H1 (cell line): Measurements from ENCODE around the gene SLC27A6. TPM values are rescaled to one million over a fixed set of nuclear protein-coding genes. Genes with fewer than 3 reads are reported as not detected.

Experiments
- CTCF ChIA-PET: fragments of 300-600 bp; sonication (Branson Sonifier 250); formaldehyde crosslinking; loops from one replicate; lab custom pipeline; 2021; ENCODE audit not compliant: partially characterized antibody; lab: Charles Lee
- POLR2A ChIA-PET: fragments of 300-600 bp; sonication (Branson Sonifier 250); formaldehyde crosslinking; loops from one replicate; lab custom pipeline; 2021; ENCODE audit warnings: inconsistent platforms; ENCODE audit not compliant: partially characterized antibody; lab: Charles Lee
- DNase-seq, 2 experiments: peaks; one replicate each; pipeline versions ENCODE4 v3.0.0 to v3.0.0-alpha.2; 2010 to 2022; ENCODE audit warnings: low spot score in 2 of 2, low read depth in 1 of 2, mixed read lengths in 1 of 2
- FAIRE-seq: peaks from 2 replicates; lab custom pipeline; 2011; peaks lifted over from hg19 to GRCh38; lab: Jason Lieb, UNC
- H2AFZ ChIP-seq: 2 replicates; pipeline ENCODE4 v1.8.1; 2012; ENCODE audit warnings: low read length, inconsistent platforms
- H2AK5ac ChIP-seq: 2 replicates; pipeline ENCODE4 v1.6.1; 2013; ENCODE audit warnings: low read depth, low read length
- H2BK120ac ChIP-seq: replicated peaks from 2 replicates; pipeline ENCODE3; 2013; ENCODE audit warnings: low read depth, low read length, inconsistent platforms
- H2BK12ac ChIP-seq: 2 replicates; pipeline ENCODE4 v1.6.1; 2013; ENCODE audit warnings: low read depth, low read length
- H2BK15ac ChIP-seq: 2 replicates; pipeline ENCODE4 v1.6.1; 2013; ENCODE audit warnings: low read length
- H2BK20ac ChIP-seq: 2 replicates; pipeline ENCODE4 v1.6.1; 2013; ENCODE audit warnings: low read length
- H2BK5ac ChIP-seq: 2 replicates; pipeline ENCODE4 v1.6.1; 2013; ENCODE audit warnings: low read depth, low read length
- H3K14ac ChIP-seq: 2 replicates; pipeline ENCODE4 v1.6.1; 2013; ENCODE audit warnings: inconsistent platforms; ENCODE audit not compliant: insufficient read length
- H3K18ac ChIP-seq: 2 replicates; pipeline ENCODE4 v1.6.1; 2013; ENCODE audit warnings: low read length; ENCODE audit errors: extremely low read depth
- H3K23ac ChIP-seq: 2 replicates; pipeline ENCODE4 v1.6.1; 2013; ENCODE audit warnings: inconsistent platforms; ENCODE audit not compliant: insufficient read length
- H3K23me2 ChIP-seq: 2 replicates; pipeline ENCODE4 v1.6.1; 2013; ENCODE audit warnings: low read depth, low read length
- H3K27ac ChIP-seq: 2 replicates; pipeline ENCODE4 v1.6.1; 2011; ENCODE audit warnings: low read depth, low read length, inconsistent platforms
- H3K27me3 ChIP-seq, 4 experiments: replicated peaks in 1 of 4; 1 replicate in 1 of 4; 2 replicates in 3 of 4; pipeline versions ENCODE4 v1.6.1 to v1.8.1; 2011 to 2013; ENCODE audit warnings: low read length in 3 of 4, mild to moderate bottlenecking in 3 of 4, inconsistent platforms in 2 of 4, mixed read lengths in 2 of 4, moderate library complexity in 1 of 4; ENCODE audit not compliant: control insufficient read depth in 3 of 4, insufficient read depth in 3 of 4; ENCODE audit errors: extremely low read depth in 1 of 4
- H3K36me3 ChIP-seq, 4 experiments: 2 replicates each; pipeline versions ENCODE4 v1.6.1 to v1.8.1; 2011 to 2013; ENCODE audit warnings: mild to moderate bottlenecking in 4 of 4, low read length in 3 of 4, moderate library complexity in 2 of 4, control low read depth in 1 of 4, inconsistent platforms in 1 of 4; ENCODE audit not compliant: insufficient read depth in 4 of 4, control insufficient read depth in 2 of 4
- H3K4ac ChIP-seq: replicated peaks from 2 replicates; pipeline ENCODE3; 2013; ENCODE audit warnings: low read length, low read depth, mixed read lengths, inconsistent platforms; ENCODE audit not compliant: insufficient read length
- H3K4me1 ChIP-seq, 4 experiments: replicated peaks in 1 of 4; 1 replicate in 1 of 4; 2 replicates in 3 of 4; pipeline versions ENCODE4 v1.6.1 to v1.8.1; 2011 to 2013; ENCODE audit warnings: low read length in 3 of 4, inconsistent platforms in 2 of 4, mixed read lengths in 1 of 4; ENCODE audit not compliant: insufficient read depth in 4 of 4, control insufficient read depth in 3 of 4
- H3K4me2 ChIP-seq, 2 experiments: 2 replicates each; pipeline versions ENCODE4 v1.6.1 to v1.8.1; 2011 to 2013; ENCODE audit warnings: low read depth in 2 of 2, low read length in 2 of 2, control low read depth in 1 of 2, inconsistent platforms in 1 of 2, mild to moderate bottlenecking in 1 of 2; ENCODE audit not compliant: insufficient read depth in 1 of 2
- H3K4me3 ChIP-seq, 4 experiments: fragments of 200-600, 300-600 bp in 1 of 4; sonication (generic), shearing (Covaris generic), sonication (Bioruptor Twin) in 1 of 4; 2 replicates each; pipeline versions ENCODE4 v1.5.1 to v1.8.1; 2011 to 2016; ENCODE audit warnings: low read length in 4 of 4, low read depth in 3 of 4, control low read depth in 2 of 4, inconsistent platforms in 2 of 4, mild to moderate bottlenecking in 2 of 4, mixed read lengths in 1 of 4, moderate library complexity in 1 of 4; ENCODE audit not compliant: insufficient read depth in 2 of 4; ENCODE audit errors: extremely low read depth in 1 of 4
- H3K56ac ChIP-seq: replicated peaks from 2 replicates; pipeline ENCODE3; 2013; ENCODE audit warnings: low read depth, mild to moderate bottlenecking, mixed read lengths, low read length, inconsistent platforms; ENCODE audit not compliant: insufficient read length
- H3K79me1 ChIP-seq: 2 replicates; pipeline ENCODE4 v1.6.1; 2013; ENCODE audit warnings: low read depth, low read length, control low read depth
- H3K79me2 ChIP-seq, 2 experiments: 2 replicates each; pipeline versions ENCODE4 v1.6.1 to v1.8.1; 2012 to 2013; ENCODE audit warnings: low read length in 2 of 2, mild to moderate bottlenecking in 2 of 2, inconsistent platforms in 1 of 2; ENCODE audit not compliant: insufficient read depth in 2 of 2, control insufficient read depth in 1 of 2
- H3K9ac ChIP-seq, 4 experiments: replicated peaks in 1 of 4; 1 replicate in 1 of 4; 2 replicates in 3 of 4; pipeline versions ENCODE4 v1.6.1 to v1.8.1; 2011 to 2013; ENCODE audit warnings: low read depth in 3 of 4, low read length in 3 of 4, control low read depth in 2 of 4, mild to moderate bottlenecking in 2 of 4, moderate library complexity in 2 of 4, inconsistent platforms in 1 of 4; ENCODE audit errors: extremely low read depth in 1 of 4
- H3K9me3 ChIP-seq, 2 experiments: 2 replicates each; pipeline versions ENCODE4 v1.6.1 to v1.8.1; 2012 to 2013; ENCODE audit warnings: mild to moderate bottlenecking in 2 of 2, moderate library complexity in 2 of 2, control low read depth in 1 of 2, inconsistent platforms in 1 of 2, low read depth in 1 of 2, low read length in 1 of 2, mixed read lengths in 1 of 2; ENCODE audit not compliant: insufficient read depth in 2 of 2
- H4K20me1 ChIP-seq, 2 experiments: replicated peaks in 1 of 2; 2 replicates each; pipeline versions ENCODE3 to v1.8.1; 2011 to 2013; ENCODE audit warnings: inconsistent platforms in 2 of 2, low read length in 2 of 2, mild to moderate bottlenecking in 1 of 2; ENCODE audit not compliant: insufficient read depth in 2 of 2, control insufficient read depth in 1 of 2
- H4K5ac ChIP-seq: 2 replicates; pipeline ENCODE4 v1.6.1; 2013; ENCODE audit warnings: low read length, low read depth, mixed read lengths, inconsistent platforms; ENCODE audit not compliant: insufficient read length
- H4K8ac ChIP-seq: 2 replicates; pipeline ENCODE4 v1.8.0; 2013; ENCODE audit warnings: mild to moderate bottlenecking, moderate library complexity, low read length, inconsistent platforms; ENCODE audit not compliant: insufficient read depth; ENCODE audit errors: extremely low read depth
- H4K91ac ChIP-seq: replicated peaks from 2 replicates; pipeline ENCODE3; 2013; ENCODE audit warnings: low read length, mixed read lengths, inconsistent platforms; ENCODE audit not compliant: insufficient read length
- BACH1 ChIP-seq: IDR thresholded peaks from 2 replicates; pipeline ENCODE4 v1.6.1; 2012; ENCODE audit warnings: low read length, improper control_type of control experiment
- CBX8 ChIP-seq: fragments of 300-800, 300-1000 bp; sonication (generic); IDR thresholded peaks from 2 replicates; pipeline ENCODE4 v1.7.1; 2016; ENCODE audit warnings: low read depth, low read length, borderline replicate concordance
- polyA plus RNA-seq, 7 experiments: library from polyadenylated mRNA; depleted of rRNA in 3 of 7; stranded (reverse) in 5 of 7; unstranded in 2 of 7; fragments of >200 nt in 5 of 7; fragments of 200-250 nt in 2 of 7; gene quantifications; 1 replicate in 5 of 7; 2 replicates in 1 of 7; 4 replicates in 1 of 7; pipeline versions ENCODE4 v1.2.1 to v1.2.3, GENCODE V29; 2011 to 2013; ENCODE audit warnings: missing spikeins in 2 of 7, mixed read lengths in 2 of 7
- total RNA-seq: library from RNA; stranded (reverse); fragmentation: NEBNext Ultra II Directional; extraction: Animal tissue kit (Norgen Biotek cat#: 25700); gene quantifications from 2 replicates; pipeline ENCODE4 v1.2.1, GENCODE V29; 2021
- TF ChIP-seq, protein P1 (sequence below): IDR thresholded peaks from 2 replicates; pipeline ENCODE4 v1.6.1; 2012; ENCODE audit warnings: low read length, inconsistent platforms

The SLC27A6 gene
- total and polyA plus RNA-seq, 2 of the 8 experiments (the other 6 are each of a cell fraction or from before 2014, with no cell fraction given), result 4.0 to 4.7 TPM

DNA sequence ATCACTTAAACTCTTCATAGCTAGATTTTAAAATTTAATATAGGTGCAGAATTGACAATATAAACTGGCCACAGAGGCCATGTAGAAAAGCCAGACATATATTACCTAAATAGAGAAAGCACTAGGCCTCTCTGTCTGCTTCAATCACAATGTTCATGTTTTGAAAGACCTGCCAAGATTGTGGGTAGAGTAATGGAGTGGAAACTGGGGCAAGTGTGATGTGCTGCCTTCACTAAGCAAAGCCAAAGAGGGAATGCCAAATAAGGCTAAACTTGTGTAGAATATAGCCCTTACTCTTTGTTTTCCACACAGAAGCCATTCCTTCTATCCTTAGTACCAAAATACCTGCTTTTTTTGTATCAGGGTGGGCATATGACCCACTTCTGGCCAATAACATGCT lies 114.2 kb downstream of the SLC27A6 start:
- FAIRE-seq, result no peak
- CTCF ChIA-PET, result no interaction called here
- TF ChIP-seq BACH1 (no peak), CBX8 (no peak)
- TF ChIP-seq, protein P1, sequence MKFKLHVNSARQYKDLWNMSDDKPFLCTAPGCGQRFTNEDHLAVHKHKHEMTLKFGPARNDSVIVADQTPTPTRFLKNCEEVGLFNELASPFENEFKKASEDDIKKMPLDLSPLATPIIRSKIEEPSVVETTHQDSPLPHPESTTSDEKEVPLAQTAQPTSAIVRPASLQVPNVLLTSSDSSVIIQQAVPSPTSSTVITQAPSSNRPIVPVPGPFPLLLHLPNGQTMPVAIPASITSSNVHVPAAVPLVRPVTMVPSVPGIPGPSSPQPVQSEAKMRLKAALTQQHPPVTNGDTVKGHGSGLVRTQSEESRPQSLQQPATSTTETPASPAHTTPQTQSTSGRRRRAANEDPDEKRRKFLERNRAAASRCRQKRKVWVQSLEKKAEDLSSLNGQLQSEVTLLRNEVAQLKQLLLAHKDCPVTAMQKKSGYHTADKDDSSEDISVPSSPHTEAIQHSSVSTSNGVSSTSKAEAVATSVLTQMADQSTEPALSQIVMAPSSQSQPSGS, result no peak

More for the DNA sequence above, 114.2 kb downstream of the SLC27A6 start:
- H4K91ac ChIP-seq, result no peak overlapping the region
- POLR2A ChIA-PET, result no interaction called here
- DNase-seq, result no peak
- H3K27me3 ChIP-seq, result no peaks in the 10 kb centered on the region
- no peak overlapping the region for H2BK120ac ChIP-seq
- H3K9ac ChIP-seq, result no peak overlapping the region
- no peak overlapping the region for H2BK20ac ChIP-seq
- no peak overlapping the region for H2BK15ac ChIP-seq
- no peaks in the 10 kb centered on the region for H3K79me1 ChIP-seq
- no peak overlapping the region for H3K4me3 ChIP-seq
- no peak overlapping the region for H2AK5ac ChIP-seq
- H3K4me2 ChIP-seq, result no peak overlapping the region
- H3K79me2 ChIP-seq, result no peaks in the 10 kb centered on the region
- H4K5ac ChIP-seq, result no peak overlapping the region
- H3K14ac ChIP-seq, result no peak overlapping the region
- no peak overlapping the region for H3K23ac ChIP-seq
- H3K4me1 ChIP-seq, result no peaks in the 10 kb centered on the region
- no peak overlapping the region for H4K8ac ChIP-seq
- H4K20me1 ChIP-seq, result no peaks in the 10 kb centered on the region
- no peak overlapping the region for H2BK12ac ChIP-seq
- H3K18ac ChIP-seq, result no peak overlapping the region
- H3K56ac ChIP-seq, result no peak overlapping the region
- no peak overlapping the region for H2BK5ac ChIP-seq
- H3K4ac ChIP-seq, result no peak overlapping the region
- no peaks in the 10 kb centered on the region for H3K36me3 ChIP-seq
- no peaks in the 10 kb centered on the region for H3K23me2 ChIP-seq
- H3K9me3 ChIP-seq, result no peaks in the 10 kb centered on the region
- no peak overlapping the region for H2AFZ ChIP-seq
- no peak overlapping the region for H3K27ac ChIP-seq
